Natural killer cell (primary cell): ENCODE data around the gene RNF157. TPM values are rescaled to one million over a fixed set of nuclear protein-coding genes. Genes with fewer than 3 reads are reported as not detected.
A peak's percentile ranks its signal among the peaks of the same experiment; 100 is the strongest.

Experiments
- ATAC-seq, 3 donors: fragments of 150-1000 bp in 2 of 3; fragments of 200-7000 bp in 1 of 3; cut with Tn5 transposase; 1 replicate in 1 of 3; 2 replicates in 2 of 3; pipeline ENCODE4 v1.10.0; 2021; ENCODE audit warnings: mild to moderate bottlenecking in 2 of 3, moderate library complexity in 2 of 3
- DNase-seq, 2 donors: peaks; one replicate each; pipeline versions ENCODE4 v3.0.0 to v3.0.0-alpha.2; 2013 to 2021; ENCODE audit warnings: mixed read lengths in 1 of 2
- H3K27ac ChIP-seq: one replicate; pipeline ENCODE4 v1.5.1; 2013; ENCODE audit warnings: mild to moderate bottlenecking, low read length
- H3K27me3 ChIP-seq: one replicate; pipeline ENCODE4 v1.6.1; 2013; ENCODE audit warnings: low read length; ENCODE audit not compliant: control insufficient read depth, insufficient read depth
- H3K36me3 ChIP-seq: one replicate; pipeline ENCODE4 v1.6.1; 2013; ENCODE audit warnings: low read length; ENCODE audit not compliant: control insufficient read depth, insufficient read depth
- H3K4me1 ChIP-seq: one replicate; pipeline ENCODE4 v1.6.1; 2013; ENCODE audit warnings: low read length; ENCODE audit not compliant: control insufficient read depth, insufficient read depth
- H3K4me3 ChIP-seq: one replicate; pipeline ENCODE4 v1.5.1; 2013; ENCODE audit warnings: low read length
- H3K9me3 ChIP-seq: one replicate; pipeline ENCODE4 v1.6.1; 2013; ENCODE audit warnings: low read length; ENCODE audit not compliant: control insufficient read depth, insufficient read depth
- H3K27ac Mint-ChIP-seq, 2 donors: one replicate each; pipeline ENCODE4 v1.8.0; 2022; ENCODE audit warnings: mild to moderate bottlenecking in 2 of 2, mixed read lengths in 2 of 2, moderate library complexity in 1 of 2
- H3K27me3 Mint-ChIP-seq, 2 donors: one replicate each; pipeline ENCODE4 v1.8.0; 2022; ENCODE audit warnings: low read depth in 2 of 2, mixed read lengths in 2 of 2
- H3K36me3 Mint-ChIP-seq: one replicate; pipeline ENCODE4 v1.8.0; 2022; ENCODE audit warnings: mixed read lengths
- H3K4me1 Mint-ChIP-seq, 2 donors: one replicate each; pipeline ENCODE4 v1.8.0; 2022; ENCODE audit warnings: mixed read lengths in 2 of 2
- H3K4me3 Mint-ChIP-seq: one replicate; pipeline ENCODE4 v1.8.0; 2022; ENCODE audit warnings: mild to moderate bottlenecking, moderate library complexity, mixed read lengths
- H3K9me3 Mint-ChIP-seq, 2 donors: one replicate each; pipeline ENCODE4 v1.8.0; 2022; ENCODE audit warnings: mixed read lengths in 2 of 2
- WGBS: methylation state at CpG from one replicate; pipeline ENCODE4 v1.1.7; 2013; ENCODE audit warnings: missing lambda C conversion rate; ENCODE audit not compliant: insufficient coverage; 5-methylcytosine and 5-hydroxymethylcytosine counted together
- intact Hi-C: fragments of 100-400 bp; cut with micrococcal nuclease; formaldehyde crosslinking; loops from one replicate; pipeline ENCODE4 v1.14.2; 2022
- total RNA-seq, 4 donors: library from RNA; stranded (reverse); fragments of 120-200 nt in 1 of 4; gene quantifications; one replicate each; pipeline versions ENCODE4 v1.2.3 to v1.2.4, GENCODE V29; 2013 to 2022
- TF ChIP-seq, protein P1 (sequence below): fragments of 200-600 bp; IDR thresholded peaks from one replicate; pipeline ENCODE4 v1.8.0; 2022; ENCODE audit warnings: antibody characterized with exemption

Gene RNF157
- total RNA-seq, 3 donors from 2014 or later (not counting 1 experiment from before 2014, with no cell fraction given): 4.9 to 9.1 (median 8.5) TPM

DNA sequence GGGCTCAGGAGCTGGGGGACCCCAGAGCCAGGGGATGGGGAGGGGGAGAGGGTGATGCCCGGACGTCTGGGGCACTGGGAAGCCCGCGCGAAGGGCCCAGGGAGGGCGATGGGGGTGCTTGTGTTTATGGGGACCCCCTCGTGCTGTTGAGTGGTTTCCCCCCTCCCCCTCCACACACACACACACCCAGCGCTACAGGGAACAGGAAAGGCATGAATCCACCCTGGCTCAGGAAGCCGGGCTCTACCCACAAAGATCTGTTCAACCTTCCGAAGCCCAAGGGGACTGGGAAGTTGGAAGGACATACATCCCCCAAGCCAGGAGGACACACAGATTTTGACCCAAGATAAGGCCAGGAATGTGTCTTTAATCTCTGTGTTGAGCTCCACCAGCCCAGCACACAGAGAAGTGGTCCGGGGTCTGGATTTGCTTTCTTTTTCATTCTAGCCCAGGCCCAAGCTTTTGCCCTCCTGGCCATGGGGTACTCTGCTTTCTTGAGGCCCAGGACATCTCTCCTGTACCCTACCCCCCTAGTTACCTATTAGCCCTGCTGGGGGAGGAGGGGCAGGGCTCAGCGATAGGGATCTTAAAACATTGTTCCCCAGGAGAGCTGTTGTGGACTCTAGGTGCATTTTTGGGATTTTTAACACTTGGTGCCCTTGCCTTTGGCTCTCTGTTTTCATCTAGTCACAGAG is 26.1 kb upstream of the RNF157 start:
- peak overlapping the region; percentile 61 for H3K4me3 ChIP-seq

DNA sequence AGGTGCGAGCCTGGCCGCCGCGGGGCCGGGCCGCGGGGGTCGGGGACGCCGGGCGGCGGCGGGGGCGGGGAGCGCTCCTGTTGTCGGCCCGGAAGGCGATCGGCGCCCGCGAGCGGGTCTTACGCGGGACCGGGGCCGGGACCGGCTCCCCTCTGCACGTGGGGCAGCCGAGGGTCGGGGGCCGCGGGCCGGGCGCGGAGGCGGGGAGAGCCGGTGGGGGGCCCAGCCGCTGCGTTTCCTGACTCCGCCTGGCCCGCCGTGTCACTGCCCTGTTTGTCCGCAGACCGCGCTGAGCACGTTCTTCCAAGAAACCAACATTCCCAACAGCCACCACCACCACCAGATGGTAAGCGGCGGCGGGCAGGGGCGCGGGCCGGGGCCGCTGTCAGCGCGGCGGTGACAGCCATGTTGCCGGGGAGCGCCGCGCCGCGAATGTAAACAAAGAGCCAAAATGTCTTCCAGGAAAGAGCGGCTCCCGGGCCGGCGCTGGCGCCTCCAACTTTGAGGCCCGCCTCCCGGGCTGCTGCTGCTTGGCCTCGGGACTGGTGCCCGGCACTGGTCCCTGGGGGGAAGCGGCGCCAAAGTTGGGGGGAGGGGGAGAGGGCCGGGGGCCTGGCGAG is 25.4 kb upstream of the RNF157 start:
- Histone ChIP-seq H3K36me3 (peaks cover 11% of the 10 kb centered on the region), H3K27ac (peak overlapping the region; percentile 77), H3K27me3 (no peaks in the 10 kb centered on the region), H3K4me3 (peak overlapping the region; percentile 61), H3K9me3 (no peaks in the 10 kb centered on the region), H3K4me1 (peaks cover 80% of the 10 kb centered on the region)
- no peaks in the 10 kb centered on the region for H3K36me3 Mint-ChIP-seq
- H3K4me3 Mint-ChIP-seq: peak overlapping the region; percentile 94
- DNase-seq (peak; percentile 62 to 80), ATAC-seq (no peak)
- TF ChIP-seq, protein P1, sequence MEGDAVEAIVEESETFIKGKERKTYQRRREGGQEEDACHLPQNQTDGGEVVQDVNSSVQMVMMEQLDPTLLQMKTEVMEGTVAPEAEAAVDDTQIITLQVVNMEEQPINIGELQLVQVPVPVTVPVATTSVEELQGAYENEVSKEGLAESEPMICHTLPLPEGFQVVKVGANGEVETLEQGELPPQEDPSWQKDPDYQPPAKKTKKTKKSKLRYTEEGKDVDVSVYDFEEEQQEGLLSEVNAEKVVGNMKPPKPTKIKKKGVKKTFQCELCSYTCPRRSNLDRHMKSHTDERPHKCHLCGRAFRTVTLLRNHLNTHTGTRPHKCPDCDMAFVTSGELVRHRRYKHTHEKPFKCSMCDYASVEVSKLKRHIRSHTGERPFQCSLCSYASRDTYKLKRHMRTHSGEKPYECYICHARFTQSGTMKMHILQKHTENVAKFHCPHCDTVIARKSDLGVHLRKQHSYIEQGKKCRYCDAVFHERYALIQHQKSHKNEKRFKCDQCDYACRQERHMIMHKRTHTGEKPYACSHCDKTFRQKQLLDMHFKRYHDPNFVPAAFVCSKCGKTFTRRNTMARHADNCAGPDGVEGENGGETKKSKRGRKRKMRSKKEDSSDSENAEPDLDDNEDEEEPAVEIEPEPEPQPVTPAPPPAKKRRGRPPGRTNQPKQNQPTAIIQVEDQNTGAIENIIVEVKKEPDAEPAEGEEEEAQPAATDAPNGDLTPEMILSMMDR: no peak
- intact Hi-C loops: loop anchor here (5.0 to 10.0 kb wide), 5 partner anchors 123 to 1619 kb away; partner anchors contain the start of genes FOXJ1, MFSD11, SRSF2 and UNK
- WGBS: under 1% methylated on average over 76 of the region's 76 CpGs
- H3K4me1 Mint-ChIP-seq: peaks cover 60 to 63% of the 10 kb centered on the region in 2 donors
- no peaks in the 10 kb centered on the region for H3K27me3 Mint-ChIP-seq
- peak overlapping the region; percentile 99 for H3K27ac Mint-ChIP-seq
- H3K9me3 Mint-ChIP-seq: no peaks in the 10 kb centered on the region

More for the DNA sequence above, 26.1 kb upstream of the RNF157 start:
- Histone ChIP-seq H3K27ac (peak overlapping the region; percentile 77), H3K36me3 (peaks cover 13% of the 10 kb centered on the region), H3K27me3 (no peaks in the 10 kb centered on the region), H3K4me1 (peaks cover 84% of the 10 kb centered on the region), H3K9me3 (no peaks in the 10 kb centered on the region)
- peaks cover 61 to 70% of the 10 kb centered on the region in 2 donors for H3K4me1 Mint-ChIP-seq
- H3K36me3 Mint-ChIP-seq: no peaks in the 10 kb centered on the region
- peak overlapping the region; percentile 99 for H3K27ac Mint-ChIP-seq
- H3K27me3 Mint-ChIP-seq: no peaks in the 10 kb centered on the region
- intact Hi-C loops: loop anchor here (5.0 to 10.0 kb wide), 5 partner anchors 124 to 1618 kb away; partner anchors contain the start of genes FOXJ1, MFSD11, SRSF2 and UNK
- peak overlapping the region; percentile 94 for H3K4me3 Mint-ChIP-seq
- DNase-seq (peak in 1 of 2 donors; percentile 60), ATAC-seq (no peak)
- no peaks in the 10 kb centered on the region for H3K9me3 Mint-ChIP-seq
- TF ChIP-seq, protein P1: no peak
- WGBS: 3% methylated on average over 10 of the region's 12 CpGs

DNA sequence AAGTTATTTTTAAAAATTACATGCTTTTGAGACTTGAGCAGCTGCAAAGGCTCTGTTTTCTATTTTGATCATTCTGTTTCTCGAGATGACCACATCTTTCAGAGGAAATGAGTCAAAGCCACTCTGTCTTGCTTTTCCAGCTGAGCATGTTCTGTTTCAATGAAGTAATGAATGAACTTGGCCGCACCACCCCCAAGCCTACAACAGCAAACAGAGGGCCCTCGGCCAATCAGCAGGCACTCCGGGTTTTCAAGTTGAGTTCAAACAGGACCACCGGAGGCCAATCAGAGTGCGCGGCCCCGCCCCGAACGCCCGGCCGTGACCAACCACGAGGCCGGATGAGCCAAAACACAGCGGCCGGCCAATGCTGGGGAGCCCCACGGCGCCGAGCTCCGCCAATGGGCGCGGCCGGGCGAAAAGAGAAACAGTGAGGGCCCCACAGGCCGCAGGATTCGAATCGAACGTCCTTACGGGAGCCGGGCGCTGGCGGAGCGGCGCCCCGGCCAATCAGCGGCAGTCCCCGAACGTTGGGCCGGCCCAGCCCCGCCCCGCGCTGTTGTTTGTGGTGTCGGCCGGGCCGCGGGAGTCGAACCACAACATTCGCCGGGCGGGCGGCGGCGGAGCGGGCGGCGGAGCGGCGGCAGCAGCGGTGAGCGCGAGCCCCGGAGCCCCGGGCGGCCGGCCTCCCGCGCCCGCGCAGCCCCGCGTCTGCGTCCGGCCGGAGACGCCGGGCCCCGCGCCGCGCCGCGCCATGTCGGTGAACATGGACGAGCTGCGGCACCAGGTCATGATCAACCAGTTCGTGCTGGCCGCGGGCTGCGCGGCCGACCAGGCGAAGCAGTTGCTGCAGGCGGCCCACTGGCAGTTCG is 24.7 kb upstream of the RNF157 start, which contains the start of gene UBALD2:
UBALD2 (plus strand) TSS at position 594 of the 869 bp plus-strand sequence; CDS start at position 752, 158 bp downstream.
- Mint-ChIP-seq H3K27me3 (no peaks in the 10 kb centered on the region), H3K36me3 (no peaks in the 10 kb centered on the region), H3K27ac (peak within 1 kb of the TSS; percentile 99), H3K4me3 (peak within 1 kb of the TSS; percentile 94), H3K4me1 (peaks cover 60% of the 10 kb centered on the region in 2 donors), H3K9me3 (no peaks in the 10 kb centered on the region)
- H3K27ac ChIP-seq: peak within 1 kb of the TSS; percentile 77
- under 1% methylated on average over 94 of the region's 94 CpGs for WGBS
- H3K4me3 ChIP-seq: peak within 1 kb of the TSS; percentile 61
- peak; percentile 72 to 92 (median 82) for ATAC-seq
- peaks cover 9% of the 10 kb centered on the region for H3K36me3 ChIP-seq
- H3K27me3 ChIP-seq: no peaks in the 10 kb centered on the region
- DNase-seq: peak; percentile 98 to 99
- TF ChIP-seq, protein P1: no peak
- intact Hi-C loops: loop anchor here (1.0 to 10.0 kb wide), 8 partner anchors 7 to 1620 kb away; partner anchors contain the start of genes FOXJ1, MFSD11, SRSF2 and UNK
- no peaks in the 10 kb centered on the region for H3K9me3 ChIP-seq
- H3K4me1 ChIP-seq: peaks cover 74% of the 10 kb centered on the region
